CD8-positive, alpha-beta memory T cell (primary cell): ENCODE results near the gene ARHGEF7. TPM values are rescaled to one million over a fixed set of nuclear protein-coding genes. Genes with fewer than 3 reads are reported as not detected.
"Not testable (repeated sequence)": the region's sequence is repeated elsewhere in the genome, so short reads cannot be mapped to it uniquely, and the experiment has no call there.

Source experiments
- CTCF ChIA-PET: fragments of 350-600 bp; sonication (Branson Sonifier 250); formaldehyde crosslinking; loops from one replicate; lab custom pipeline; 2021; ENCODE audit warnings: antibody characterized with exemption; lab: Charles Lee
- POLR2A ChIA-PET: fragments of 350-600 bp; sonication (Branson Sonifier 250); formaldehyde crosslinking; loops from one replicate; lab custom pipeline; 2021; ENCODE audit warnings: antibody characterized with exemption; lab: Charles Lee
- DNase-seq, 5 donors: peaks; one replicate each; pipeline versions ENCODE4 v3.0.0 to v3.0.0-alpha.2; 2020 to 2022; ENCODE audit warnings: mixed read lengths in 1 of 5
- H3K27ac ChIP-seq: one replicate; pipeline ENCODE4 v1.7.0; 2013; ENCODE audit warnings: low read depth, mild to moderate bottlenecking, low read length, moderate library complexity
- H3K27me3 ChIP-seq: 2 replicates; pipeline ENCODE4 v1.7.0; 2013; ENCODE audit warnings: low read length, mild to moderate bottlenecking; ENCODE audit not compliant: insufficient read depth, poor library complexity, severe bottlenecking
- H3K36me3 ChIP-seq: 2 replicates; pipeline ENCODE4 v1.7.0; 2013; ENCODE audit warnings: mild to moderate bottlenecking, low read length, moderate library complexity; ENCODE audit not compliant: insufficient read depth
- H3K4me1 ChIP-seq: 2 replicates; pipeline ENCODE4 v1.7.0; 2013; ENCODE audit warnings: mild to moderate bottlenecking, low read length, moderate library complexity; ENCODE audit not compliant: insufficient read depth
- H3K4me3 ChIP-seq: 2 replicates; pipeline ENCODE4 v1.7.0; 2013; ENCODE audit warnings: mild to moderate bottlenecking, low read length
- H3K9me3 ChIP-seq: 2 replicates; pipeline ENCODE4 v1.7.0; 2013; ENCODE audit warnings: mild to moderate bottlenecking, low read length
- H3K27ac Mint-ChIP-seq, 8 donors: one replicate each; pipeline ENCODE4 v1.8.0; 2020 to 2021; ENCODE audit warnings: mixed read lengths in 8 of 8, mild to moderate bottlenecking in 6 of 8, inconsistent platforms in 3 of 8, moderate library complexity in 3 of 8
- H3K27me3 Mint-ChIP-seq, 2 donors: one replicate each; pipeline ENCODE4 v1.8.0; 2020 to 2021; ENCODE audit warnings: mixed read lengths in 2 of 2, mild to moderate bottlenecking in 1 of 2, moderate library complexity in 1 of 2
- H3K36me3 Mint-ChIP-seq, 3 donors: one replicate each; pipeline ENCODE4 v1.8.0; 2020 to 2021; ENCODE audit warnings: mixed read lengths in 3 of 3, inconsistent platforms in 1 of 3, mild to moderate bottlenecking in 1 of 3
- H3K4me1 Mint-ChIP-seq, 3 donors: one replicate each; pipeline ENCODE4 v1.8.0; 2020 to 2021; ENCODE audit warnings: mixed read lengths in 3 of 3, inconsistent platforms in 1 of 3, mild to moderate bottlenecking in 1 of 3
- H3K4me3 Mint-ChIP-seq, 7 donors: one replicate each; pipeline ENCODE4 v1.8.0; 2020 to 2021; ENCODE audit warnings: mixed read lengths in 7 of 7, mild to moderate bottlenecking in 6 of 7, moderate library complexity in 4 of 7, inconsistent platforms in 2 of 7
- H3K9me3 Mint-ChIP-seq, 5 donors: one replicate each; pipeline ENCODE4 v1.8.0; 2020 to 2022; ENCODE audit warnings: mixed read lengths in 5 of 5, mild to moderate bottlenecking in 3 of 5, moderate library complexity in 2 of 5, inconsistent platforms in 1 of 5
- polyA plus RNA-seq: library from polyadenylated mRNA; unstranded; fragments of 300-500 nt; fragmentation: Illumina TruSeq; gene quantifications from one replicate; pipeline ENCODE4 v1.2.3, GENCODE V29; 2021
- total RNA-seq, 2 experiments: library from RNA; stranded (reverse); gene quantifications; one replicate each; pipeline ENCODE4 v1.2.3, GENCODE V29; 2021

The ARHGEF7 gene, protein sequence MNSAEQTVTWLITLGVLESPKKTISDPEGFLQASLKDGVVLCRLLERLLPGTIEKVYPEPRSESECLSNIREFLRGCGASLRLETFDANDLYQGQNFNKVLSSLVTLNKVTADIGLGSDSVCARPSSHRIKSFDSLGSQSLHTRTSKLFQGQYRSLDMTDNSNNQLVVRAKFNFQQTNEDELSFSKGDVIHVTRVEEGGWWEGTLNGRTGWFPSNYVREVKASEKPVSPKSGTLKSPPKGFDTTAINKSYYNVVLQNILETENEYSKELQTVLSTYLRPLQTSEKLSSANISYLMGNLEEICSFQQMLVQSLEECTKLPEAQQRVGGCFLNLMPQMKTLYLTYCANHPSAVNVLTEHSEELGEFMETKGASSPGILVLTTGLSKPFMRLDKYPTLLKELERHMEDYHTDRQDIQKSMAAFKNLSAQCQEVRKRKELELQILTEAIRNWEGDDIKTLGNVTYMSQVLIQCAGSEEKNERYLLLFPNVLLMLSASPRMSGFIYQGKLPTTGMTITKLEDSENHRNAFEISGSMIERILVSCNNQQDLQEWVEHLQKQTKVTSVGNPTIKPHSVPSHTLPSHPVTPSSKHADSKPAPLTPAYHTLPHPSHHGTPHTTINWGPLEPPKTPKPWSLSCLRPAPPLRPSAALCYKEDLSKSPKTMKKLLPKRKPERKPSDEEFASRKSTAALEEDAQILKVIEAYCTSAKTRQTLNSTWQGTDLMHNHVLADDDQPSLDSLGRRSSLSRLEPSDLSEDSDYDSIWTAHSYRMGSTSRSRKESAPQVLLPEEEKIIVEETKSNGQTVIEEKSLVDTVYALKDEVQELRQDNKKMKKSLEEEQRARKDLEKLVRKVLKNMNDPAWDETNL
- 10 to 100 TPM; 45.9 to 46.2 TPM for total RNA-seq
- 12.0 TPM for polyA plus RNA-seq

DNA sequence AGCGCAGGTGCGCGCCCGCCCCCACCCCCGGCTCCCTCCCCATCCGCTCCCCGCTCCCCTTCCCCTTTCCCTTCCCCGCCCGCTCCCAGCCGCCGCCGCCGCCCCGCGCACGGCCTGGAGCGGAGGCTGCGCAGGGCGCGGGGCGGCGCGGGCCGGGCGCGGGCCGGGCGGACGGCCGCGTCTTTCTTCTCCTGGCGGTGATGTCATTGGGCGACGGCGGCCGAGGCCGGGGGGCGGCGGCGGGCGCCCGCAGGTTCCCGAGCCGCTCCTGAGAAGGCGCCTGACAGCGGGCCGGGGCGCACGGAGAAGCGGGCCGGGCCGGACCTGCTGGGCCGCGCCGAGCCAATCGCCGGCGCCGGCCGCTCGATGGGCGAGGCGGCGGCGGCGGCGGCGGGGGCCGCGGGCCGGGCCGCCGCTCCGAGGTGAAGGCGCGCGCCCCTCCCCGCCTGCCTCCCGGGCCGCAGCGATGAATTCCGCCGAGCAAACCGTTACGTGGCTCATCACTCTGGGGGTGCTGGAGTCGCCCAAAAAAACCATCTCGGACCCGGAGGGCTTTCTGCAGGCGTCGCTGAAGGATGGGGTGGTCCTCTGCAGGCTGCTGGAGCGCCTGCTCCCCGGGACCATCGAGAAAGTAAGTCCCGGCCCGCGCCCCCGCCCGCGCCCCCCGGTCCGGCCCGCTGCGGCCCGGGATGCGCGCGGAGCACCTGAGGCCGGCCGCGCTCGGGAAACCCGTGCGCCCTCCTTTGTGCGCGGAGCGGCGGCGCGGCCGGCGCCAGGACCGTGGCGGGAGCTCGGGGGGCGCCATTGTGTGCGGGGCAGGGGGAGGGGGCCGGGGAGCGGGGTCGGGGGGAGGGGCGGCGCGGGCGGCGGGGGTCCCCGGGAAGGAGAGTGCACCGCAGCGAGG, at the start of gene ARHGEF7:
Gene ARHGEF7 (plus strand): TSS at position 250 of the 904 bp plus-strand sequence. CDS start 217 bp downstream, at position 467.
- H3K4me1 ChIP-seq, result peaks cover 5% of the 10 kb centered on the region
- H3K27ac Mint-ChIP-seq, result peak within 1 kb of the TSS in 4 of 8 donors; percentile 12 to 79 (median 53)
- peaks cover 56 to 83% of the 10 kb centered on the region in 2 donors for H3K27me3 Mint-ChIP-seq
- H3K4me3 Mint-ChIP-seq, result peak within 1 kb of the TSS; percentile 83 to 91 (median 86)
- peak in 1 of 5 donors; percentile 13 for DNase-seq
- CTCF ChIA-PET, result no interaction called here
- POLR2A ChIA-PET, result no interaction called here
- no peaks in the 10 kb centered on the region for H3K9me3 ChIP-seq
- H3K27me3 ChIP-seq, result peaks cover 36% of the 10 kb centered on the region
- peak within 1 kb of the TSS; percentile 54 for H3K4me3 ChIP-seq
- H3K36me3 Mint-ChIP-seq, result peaks cover 0 to 4% (median 0%) of the 10 kb centered on the region in 3 donors
- no peaks in the 10 kb centered on the region for H3K36me3 ChIP-seq
- peaks cover 0 to 4% (median 0%) of the 10 kb centered on the region in 5 donors for H3K9me3 Mint-ChIP-seq
- H3K27ac ChIP-seq, result no peak within 1 kb of the TSS
- H3K4me1 Mint-ChIP-seq, result peaks cover 15 to 18% (median 17%) of the 10 kb centered on the region in 3 donors

DNA sequence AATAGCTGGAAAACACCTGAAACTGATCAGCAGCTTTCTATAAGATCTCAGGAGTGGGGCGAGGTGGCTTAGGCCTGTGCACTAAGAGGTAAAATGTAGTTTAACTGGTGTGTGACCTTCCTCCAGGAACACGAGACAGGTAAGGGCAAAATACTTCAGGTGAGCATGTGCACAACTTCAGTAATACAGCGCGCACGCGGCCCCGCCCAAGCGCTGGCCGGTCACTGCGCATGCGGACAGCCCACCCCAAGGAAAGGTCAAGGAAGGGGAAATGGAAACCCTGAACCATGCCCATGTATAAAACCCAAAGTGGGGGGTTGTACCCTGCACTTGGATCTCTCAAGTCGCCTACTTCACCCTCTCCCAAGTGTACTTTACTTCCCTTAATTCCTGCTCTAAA, 49.4 kb upstream of the ARHGEF7 start:
- Mint-ChIP-seq H3K27me3 (peaks cover 46 to 80% of the 10 kb centered on the region in 2 donors), H3K4me3 (peak overlapping the region in 1 of 7 donors; percentile 33), H3K4me1 (peaks cover 3 to 10% (median 5%) of the 10 kb centered on the region in 3 donors), H3K36me3 (peaks cover 0 to 2% (median 0%) of the 10 kb centered on the region in 3 donors), H3K9me3 (peaks cover under 1 to 6% (median 4%) of the 10 kb centered on the region in 5 donors), H3K27ac (no peak overlapping the region)
- DNase-seq, result no peak
- Histone ChIP-seq H3K9me3 (no peaks in the 10 kb centered on the region), H3K4me3 (no peak overlapping the region), H3K27me3 (peaks cover 6% of the 10 kb centered on the region), H3K27ac (no peak overlapping the region), H3K36me3 (no peaks in the 10 kb centered on the region), H3K4me1 (no peaks in the 10 kb centered on the region)
- ChIA-PET CTCF (no interaction called here), POLR2A (no interaction called here)

DNA sequence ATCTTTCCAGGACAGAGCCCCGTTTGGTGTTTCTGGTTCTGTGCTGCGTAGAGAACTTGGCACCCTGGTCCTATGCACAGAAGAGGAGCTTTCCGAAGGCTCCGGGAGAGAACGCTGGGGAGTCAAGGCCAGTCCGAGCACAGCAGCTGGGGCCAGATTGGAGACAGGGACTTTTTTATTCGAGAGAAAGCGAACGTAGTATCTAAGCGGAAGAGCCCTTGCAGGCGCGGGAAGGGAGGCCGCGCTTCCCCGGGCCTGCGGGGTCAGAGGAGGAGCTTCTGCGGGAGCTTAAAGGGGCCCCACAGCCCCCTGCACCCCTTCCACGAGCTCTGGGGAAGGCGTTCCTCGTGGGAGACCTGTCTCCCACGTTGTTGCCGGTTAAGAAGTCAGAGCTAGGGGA, 48.6 kb upstream of the ARHGEF7 start:
- H3K4me1 ChIP-seq, result no peaks in the 10 kb centered on the region
- ChIA-PET POLR2A (interaction anchor here (0.6 kb wide), 2 partner anchors 123 to 1902 kb away, joined by 3 to 9 read pairs; partner anchors contain the start of gene MCF2L), CTCF (interaction anchor here (1.5 to 3.9 kb wide), 10 partner anchors 10 to 1539 kb away, joined by 4 to 79 read pairs (median 10); partner anchors contain the start of gene ANKRD10)
- DNase-seq, result no peak
- H3K9me3 Mint-ChIP-seq, result peaks cover 7 to 12% (median 12%) of the 10 kb centered on the region in 5 donors
- peaks cover 6% of the 10 kb centered on the region for H3K27me3 ChIP-seq
- no peaks in the 10 kb centered on the region for H3K36me3 ChIP-seq
- no peak overlapping the region for H3K4me3 ChIP-seq
- peaks cover 3 to 10% (median 5%) of the 10 kb centered on the region in 3 donors for H3K4me1 Mint-ChIP-seq
- no peak overlapping the region for H3K27ac ChIP-seq
- peak overlapping the region; percentile 33 to 66 (median 64) for H3K4me3 Mint-ChIP-seq
- H3K27ac Mint-ChIP-seq, result peak overlapping the region in 1 of 8 donors; percentile 1
- peaks cover 0 to 6% (median 0%) of the 10 kb centered on the region in 3 donors for H3K36me3 Mint-ChIP-seq
- no peaks in the 10 kb centered on the region for H3K9me3 ChIP-seq
- peaks cover 48 to 74% of the 10 kb centered on the region in 2 donors for H3K27me3 Mint-ChIP-seq

DNA sequence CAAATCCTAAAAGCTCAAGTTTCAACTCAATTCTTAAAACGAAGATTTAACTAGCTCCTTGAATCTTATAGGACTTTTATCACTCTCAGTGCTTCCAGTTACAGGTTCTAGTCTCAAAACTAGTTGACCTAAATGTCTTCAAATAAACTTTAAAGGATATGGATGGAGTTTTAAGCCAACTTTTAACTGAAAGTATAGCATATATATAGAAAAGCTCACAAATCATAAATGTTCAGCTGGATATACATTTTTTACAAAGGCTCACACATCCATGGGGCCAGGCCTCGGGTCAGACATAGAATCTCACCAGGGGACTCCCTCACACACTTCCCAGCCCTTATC, 47.1 kb upstream of the ARHGEF7 start:
- Histone ChIP-seq H3K36me3 (no peaks in the 10 kb centered on the region), H3K9me3 (no peaks in the 10 kb centered on the region), H3K4me3 (no peak overlapping the region), H3K4me1 (no peaks in the 10 kb centered on the region), H3K27me3 (peaks cover 6% of the 10 kb centered on the region), H3K27ac (no peak overlapping the region)
- H3K27ac Mint-ChIP-seq, result no peak overlapping the region
- H3K4me1 Mint-ChIP-seq, result peaks cover 3 to 10% (median 5%) of the 10 kb centered on the region in 3 donors
- peak overlapping the region in 5 of 7 donors; percentile 17 to 90 (median 64) for H3K4me3 Mint-ChIP-seq
- CTCF ChIA-PET, result interaction anchor here (0.7 to 3.9 kb wide), 25 partner anchors 8 to 1538 kb away, joined by 3 to 79 read pairs (median 4); partner anchors contain the start of gene ANKRD10
- H3K9me3 Mint-ChIP-seq, result peaks cover 12 to 23% (median 21%) of the 10 kb centered on the region in 5 donors
- POLR2A ChIA-PET, result no interaction called here
- H3K36me3 Mint-ChIP-seq, result peaks cover 0 to 6% (median 2%) of the 10 kb centered on the region in 3 donors
- peaks cover 44 to 66% of the 10 kb centered on the region in 2 donors for H3K27me3 Mint-ChIP-seq
- no peak for DNase-seq

DNA sequence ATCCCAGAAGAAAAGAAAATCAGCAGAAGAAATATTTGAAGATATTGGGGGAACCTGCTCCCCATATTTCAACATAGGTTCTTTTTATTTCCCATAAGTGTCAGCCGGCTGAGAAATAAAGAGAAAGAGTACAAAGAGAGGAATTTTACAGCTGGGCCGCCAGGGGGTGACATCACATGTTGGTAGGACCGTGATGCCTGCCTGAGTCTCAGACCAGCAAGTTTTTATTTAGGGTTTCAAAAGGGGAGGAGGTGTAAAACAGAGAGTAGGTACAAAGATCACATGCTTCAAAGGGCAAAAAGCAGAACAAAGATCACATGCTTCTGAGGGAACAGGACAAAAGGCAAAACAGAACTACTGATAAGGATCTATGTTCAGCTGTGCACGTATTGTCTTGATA, 44.0 kb upstream of the ARHGEF7 start:
- POLR2A ChIA-PET, CTCF ChIA-PET, H3K27ac ChIP-seq, H3K4me1 ChIP-seq, H3K27me3 ChIP-seq, H3K4me3 Mint-ChIP-seq, H3K36me3 ChIP-seq, H3K27ac Mint-ChIP-seq, DNase-seq, H3K4me3 ChIP-seq: not testable (repeated sequence)
- Mint-ChIP-seq H3K36me3 (peaks cover 2 to 18% (median 2%) of the 10 kb centered on the region in 3 donors), H3K4me1 (peaks cover 3 to 10% (median 5%) of the 10 kb centered on the region in 3 donors), H3K27me3 (peaks cover 27 to 39% of the 10 kb centered on the region in 2 donors), H3K9me3 (peaks cover 36 to 51% (median 46%) of the 10 kb centered on the region in 5 donors)
- H3K9me3 ChIP-seq, result peaks cover 14% of the 10 kb centered on the region

DNA sequence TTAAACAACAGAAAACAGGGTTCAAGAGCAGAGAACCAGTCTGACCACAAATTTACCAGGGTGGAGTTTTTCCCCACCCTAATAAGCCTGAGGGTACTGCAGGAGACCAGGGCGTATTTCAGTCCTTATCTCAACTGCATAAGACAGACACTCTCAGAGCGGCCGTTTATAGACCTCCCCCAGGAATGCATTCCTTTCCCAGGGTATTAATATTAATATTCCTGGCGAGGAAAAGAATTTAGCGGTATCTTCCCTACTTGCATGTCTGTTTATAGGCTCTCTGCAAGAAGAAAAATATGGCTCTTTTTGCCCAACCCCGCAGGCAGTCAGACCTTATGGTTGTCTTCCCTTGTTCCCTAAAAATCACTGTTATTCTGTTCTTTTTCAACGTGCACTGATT, 43.6 kb upstream of the ARHGEF7 start:
- H3K4me1 ChIP-seq, POLR2A ChIA-PET, H3K27ac ChIP-seq, H3K27ac Mint-ChIP-seq, H3K4me3 Mint-ChIP-seq, H3K4me1 Mint-ChIP-seq, CTCF ChIA-PET, H3K27me3 ChIP-seq, H3K36me3 ChIP-seq, DNase-seq, H3K4me3 ChIP-seq: not testable (repeated sequence)
- Mint-ChIP-seq H3K9me3 (peaks cover 36 to 52% (median 46%) of the 10 kb centered on the region in 5 donors), H3K36me3 (peaks cover 2 to 18% (median 2%) of the 10 kb centered on the region in 3 donors), H3K27me3 (peaks cover 27 to 35% of the 10 kb centered on the region in 2 donors)
- peaks cover 14% of the 10 kb centered on the region for H3K9me3 ChIP-seq

DNA sequence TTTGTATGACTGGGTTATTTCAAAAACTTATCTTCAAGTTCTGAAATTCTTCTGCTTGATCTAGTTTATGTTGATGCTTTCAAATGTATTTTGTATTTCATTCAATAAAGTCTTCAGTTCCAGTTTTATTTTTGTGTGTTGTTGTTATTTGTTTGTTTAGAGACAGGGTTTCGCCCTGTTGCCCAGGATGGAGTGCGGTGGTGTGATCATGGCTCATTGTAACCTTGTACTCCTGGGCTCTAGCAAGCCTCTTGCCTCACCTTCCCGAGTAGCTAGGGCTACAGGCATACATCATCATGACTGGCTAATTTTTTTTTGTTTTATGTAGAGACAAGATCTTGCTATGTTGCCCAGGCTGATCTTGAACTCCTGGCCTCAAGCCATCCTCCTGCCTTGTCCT, 40.3 kb upstream of the ARHGEF7 start:
- Histone ChIP-seq H3K4me1 (no peaks in the 10 kb centered on the region), H3K27me3 (no peaks in the 10 kb centered on the region), H3K36me3 (no peaks in the 10 kb centered on the region), H3K4me3 (no peak overlapping the region), H3K27ac (no peak overlapping the region), H3K9me3 (peaks cover 14% of the 10 kb centered on the region)
- Mint-ChIP-seq H3K4me3 (no peak overlapping the region), H3K27ac (no peak overlapping the region), H3K9me3 (peaks cover 36 to 52% (median 46%) of the 10 kb centered on the region in 5 donors), H3K27me3 (peaks cover 18 to 19% of the 10 kb centered on the region in 2 donors), H3K36me3 (peaks cover 2 to 18% (median 2%) of the 10 kb centered on the region in 3 donors), H3K4me1 (no peaks in the 10 kb centered on the region)
- CTCF ChIA-PET, result no interaction called here
- POLR2A ChIA-PET, result no interaction called here
- DNase-seq, result no peak
